GM18498 (cell line): ENCODE measurements around the gene S100Z.
"Not testable (repeated sequence)": the region's sequence is repeated elsewhere in the genome, so short reads cannot be mapped to it uniquely, and the experiment has no call there.

Experiments
- ATAC-seq: cut with Tn5 transposase; IDR thresholded peaks from one replicate; pipeline ENCODE4 v1.9.1; 2021; ENCODE audit warnings: mild to moderate bottlenecking, moderate library complexity; ENCODE audit not compliant: unreplicated experiment

Gene S100Z

GRCh38 chr5:76849419-76850291, at the start of gene S100Z:
Gene S100Z (plus strand): TSS chr5:76850014. CDS start chr5:76875360, 25,346 bp downstream.
- ATAC-seq, result no peak

GRCh38 chr5:76800579-76800978, 49.2 kb upstream of the S100Z start:
- no peak for ATAC-seq

- no peak for ATAC-seq
Observed at GRCh38 chr5:76801159-76801802, 48.5 kb upstream of the S100Z start.

- ATAC-seq, result no peak
Observed at GRCh38 chr5:76801803-76802195, 48.0 kb upstream of the S100Z start.

GRCh38 chr5:76804266-76804665, 45.5 kb upstream of the S100Z start:
- ATAC-seq, result no peak

GRCh38 chr5:76805821-76806505, 43.9 kb upstream of the S100Z start:
- ATAC-seq, result no peak

- no peak for ATAC-seq
Observed at GRCh38 chr5:76807296-76807695, 42.5 kb upstream of the S100Z start.

- no peak for ATAC-seq
Observed at GRCh38 chr5:76808141-76808691, 41.6 kb upstream of the S100Z start.

- no peak for ATAC-seq
Observed at GRCh38 chr5:76809141-76809540, 40.7 kb upstream of the S100Z start.

- ATAC-seq, result no peak
Observed at GRCh38 chr5:76810236-76810635, 39.6 kb upstream of the S100Z start.

- ATAC-seq, result no peak
Observed at GRCh38 chr5:76811214-76811613, 38.6 kb upstream of the S100Z start.

GRCh38 chr5:76812209-76812608, 37.6 kb upstream of the S100Z start:
- ATAC-seq, result not testable (repeated sequence)

- ATAC-seq, result no peak
Observed at GRCh38 chr5:76813982-76814562, 35.7 kb upstream of the S100Z start.

- no peak for ATAC-seq
Observed at GRCh38 chr5:76816110-76816831, 33.5 kb upstream of the S100Z start.

- ATAC-seq, result no peak
Observed at GRCh38 chr5:76818844-76819831, 30.7 kb upstream of the S100Z start, which contains the start of gene F2RL1. Gene F2RL1 (plus strand): TSS chr5:76819030. CDS start chr5:76819183, 153 bp downstream.

GRCh38 chr5:76819851-76820525, 29.8 kb upstream of the S100Z start:
- no peak for ATAC-seq

- no peak for ATAC-seq
Observed at GRCh38 chr5:76820526-76820890, 29.3 kb upstream of the S100Z start.

GRCh38 chr5:76821136-76821535, 28.7 kb upstream of the S100Z start:
- no peak for ATAC-seq
